ENCODE data around the gene CCL20.

The CCL20 gene

DNA sequence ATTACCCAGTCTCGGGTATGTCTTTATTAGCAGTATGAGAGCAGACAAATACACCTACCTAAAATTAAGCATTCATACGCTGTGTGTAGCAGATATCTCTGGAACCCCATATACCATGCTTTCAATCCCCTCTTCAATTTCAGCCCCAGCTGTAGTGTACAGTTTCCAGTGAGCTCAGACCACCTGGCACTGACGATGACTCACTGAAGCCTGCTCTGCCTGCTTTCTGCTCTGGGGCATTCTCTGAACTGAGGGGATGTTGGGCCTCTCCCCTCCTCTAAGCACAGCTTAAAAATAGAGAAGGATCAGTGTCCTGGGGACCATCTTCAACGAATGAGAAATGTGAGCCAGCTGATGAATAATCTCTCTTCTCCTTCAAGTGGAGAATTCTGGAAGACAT lies 8.7 kb upstream of the CCL20 start:
- no peak for FAIRE-seq

DNA sequence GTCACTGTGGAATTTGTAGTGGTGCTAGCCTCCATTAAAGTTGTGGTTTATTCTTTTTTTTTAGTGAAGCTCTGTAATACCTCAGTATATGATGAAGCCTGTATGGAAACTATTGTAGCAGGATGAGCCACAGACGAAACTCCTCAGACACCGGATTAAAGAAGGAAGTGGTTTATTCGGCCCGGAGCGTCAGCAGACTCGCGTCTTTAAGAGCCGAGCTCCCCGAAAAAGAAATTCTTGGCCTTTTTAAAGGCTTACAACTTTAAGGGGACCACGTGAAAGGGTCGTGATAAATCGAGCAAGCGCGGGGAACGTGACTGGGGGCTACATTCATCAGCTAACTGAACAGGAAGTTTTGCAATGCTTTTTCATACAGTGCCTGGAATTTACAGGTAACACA lies 8.1 kb upstream of the CCL20 start:
- no peak for FAIRE-seq

DNA sequence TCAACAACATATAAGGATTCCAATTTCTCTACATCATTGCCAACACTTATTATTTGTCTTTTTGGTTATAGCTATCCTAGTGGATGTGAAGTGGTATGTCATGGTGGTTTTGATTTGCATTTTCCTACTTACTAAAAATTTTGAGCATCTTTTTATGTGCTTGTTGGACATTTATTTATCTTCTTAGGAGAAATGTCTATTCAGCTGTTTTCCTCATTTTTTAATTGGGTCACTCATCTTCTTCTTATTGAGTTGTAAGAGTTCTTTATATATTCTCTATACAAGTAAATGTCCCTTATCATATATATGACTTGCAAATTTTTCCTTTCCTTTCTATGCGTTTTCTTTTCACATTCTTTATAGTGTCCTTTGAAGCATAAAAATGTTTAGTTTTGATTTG lies 4.7 kb upstream of the CCL20 start:
- no peak for FAIRE-seq

DNA sequence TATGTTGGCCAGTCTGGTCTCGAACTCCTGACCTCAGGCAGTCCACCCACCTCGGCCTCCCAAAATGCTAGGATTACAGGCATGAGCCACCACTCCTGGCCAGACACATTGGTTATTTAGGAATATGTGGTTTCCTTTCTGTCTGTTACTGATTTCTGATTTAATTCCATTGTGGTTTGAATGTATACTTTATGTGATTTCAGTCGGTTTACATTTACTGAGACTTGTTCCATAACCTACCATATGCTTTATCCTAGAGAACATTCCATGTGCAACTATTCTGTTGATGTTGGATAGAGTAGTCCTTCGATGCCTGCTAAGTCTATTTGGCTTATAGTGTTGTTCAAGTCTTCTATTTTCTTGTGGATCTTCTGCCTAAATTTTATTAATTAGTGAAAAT lies 1.6 kb upstream of the CCL20 start:
- FAIRE-seq: no peak

DNA sequence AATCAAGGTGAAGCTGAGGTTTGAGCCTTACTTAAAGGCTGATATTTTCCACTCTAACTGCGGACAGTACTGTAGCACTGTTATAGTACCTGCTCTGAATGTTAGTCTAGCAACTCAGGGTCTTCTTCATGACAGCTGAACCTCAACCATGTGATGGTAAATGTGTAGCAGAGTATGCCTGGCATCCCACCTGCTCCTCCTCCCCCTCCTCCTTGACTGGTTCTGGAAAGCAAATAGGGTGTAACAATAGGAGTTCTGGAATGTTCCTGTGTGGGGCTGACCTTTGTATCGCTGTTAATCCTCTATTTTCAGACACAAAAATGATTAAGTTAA lies 447 bp upstream of the CCL20 start:
- no peak for FAIRE-seq

DNA sequence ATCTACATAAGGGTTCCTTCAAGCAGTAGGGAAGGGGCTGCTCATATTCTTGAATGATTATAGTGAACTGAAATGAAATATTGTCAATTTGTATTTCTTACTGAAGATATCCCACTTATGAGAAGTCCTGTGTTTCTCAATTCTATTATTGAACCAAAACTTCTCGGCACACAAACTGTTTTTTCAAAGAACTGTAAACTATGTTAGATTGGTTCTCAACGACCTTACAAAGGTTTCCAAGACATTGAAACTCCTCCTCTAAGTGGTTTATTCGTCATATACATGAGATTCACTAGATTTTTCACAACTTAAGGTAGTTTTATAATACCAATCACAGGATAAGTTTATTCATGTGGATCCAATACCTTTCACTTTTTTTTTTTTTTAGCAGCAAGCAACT lies 1.4 kb downstream of the CCL20 start:
- no peak for FAIRE-seq

DNA sequence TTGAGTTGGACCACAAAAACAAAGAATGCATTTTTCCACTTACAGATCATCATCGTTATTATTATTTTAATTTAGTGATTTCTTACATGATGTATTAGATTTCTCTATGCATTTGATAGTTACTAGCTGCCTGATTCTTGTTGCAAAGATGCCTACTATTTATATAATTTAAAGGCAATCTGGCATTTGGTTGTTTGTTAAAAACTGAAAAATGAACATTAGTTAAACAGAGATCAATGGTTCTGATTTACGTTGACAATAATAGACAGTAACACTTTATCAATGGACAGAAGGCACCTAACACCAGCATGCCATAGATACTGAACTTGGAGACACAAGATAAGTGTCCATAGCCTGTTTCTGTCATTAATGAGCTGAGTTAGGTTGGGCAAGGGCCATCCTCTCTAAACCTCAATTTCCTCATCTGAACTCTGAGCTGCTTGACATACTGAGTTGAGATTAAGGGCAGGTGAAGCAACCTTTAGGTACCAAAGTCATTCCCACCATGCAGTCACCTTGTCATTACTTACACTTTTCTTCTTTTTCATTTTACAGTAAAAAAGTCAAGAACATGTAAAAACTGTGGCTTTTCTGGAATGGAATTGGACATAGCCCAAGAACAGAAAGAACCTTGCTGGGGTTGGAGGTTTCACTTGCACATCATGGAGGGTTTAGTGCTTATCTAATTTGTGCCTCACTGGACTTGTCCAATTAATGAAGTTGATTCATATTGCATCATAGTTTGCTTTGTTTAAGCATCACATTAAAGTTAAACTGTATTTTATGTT lies 3.1 kb downstream of the CCL20 start:
- FAIRE-seq: no peak

DNA sequence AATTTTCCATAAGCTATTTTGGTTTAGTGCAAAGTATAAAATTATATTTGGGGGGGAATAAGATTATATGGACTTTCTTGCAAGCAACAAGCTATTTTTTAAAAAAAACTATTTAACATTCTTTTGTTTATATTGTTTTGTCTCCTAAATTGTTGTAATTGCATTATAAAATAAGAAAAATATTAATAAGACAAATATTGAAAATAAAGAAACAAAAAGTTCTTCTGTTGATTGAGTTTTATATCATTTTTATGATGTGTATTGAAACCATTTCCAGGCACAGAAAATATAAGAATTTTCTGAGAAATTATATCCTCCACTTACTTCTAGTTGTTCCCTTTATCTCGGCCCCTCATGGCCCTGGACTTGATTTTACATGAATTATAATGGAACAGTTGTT lies 3.7 kb downstream of the CCL20 start:
- no peak for FAIRE-seq

DNA sequence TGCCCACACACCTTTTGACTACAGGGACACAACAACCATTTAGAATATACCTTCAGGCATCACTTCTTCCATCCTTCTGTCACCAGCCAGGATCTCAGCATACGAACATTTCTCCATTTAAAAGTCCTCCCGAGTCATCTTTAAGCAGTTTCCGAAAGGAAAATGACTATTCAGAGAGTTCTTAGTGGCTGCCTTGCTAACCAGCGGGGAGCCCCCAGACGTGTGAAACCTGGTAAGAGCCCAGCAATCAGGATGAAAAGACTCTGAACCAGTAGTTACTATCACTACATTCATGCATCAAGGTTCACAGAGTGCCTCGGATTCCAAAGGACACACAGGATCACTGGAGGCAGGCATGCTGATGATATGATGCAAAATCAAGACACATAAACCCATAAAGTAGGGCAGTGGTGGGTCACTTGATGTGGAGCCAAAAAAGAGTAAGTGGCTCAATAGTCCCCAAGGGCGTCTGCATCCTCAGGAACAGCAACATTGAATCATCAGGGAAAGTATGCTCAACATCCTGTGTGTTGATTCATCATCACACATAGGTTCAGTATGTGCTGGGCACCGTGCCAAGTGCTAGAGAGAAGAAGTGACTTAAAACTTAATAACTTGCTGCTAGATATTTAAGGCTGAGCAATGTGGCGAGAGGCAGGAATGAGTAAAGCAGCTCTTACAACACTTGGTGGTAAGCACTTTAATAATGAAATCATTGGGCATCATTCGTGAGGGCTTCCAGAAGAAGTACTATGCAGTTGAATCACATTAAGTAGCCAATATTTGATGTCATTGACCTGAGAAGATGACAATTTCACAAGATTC lies 4.4 kb downstream of the CCL20 start:
- no peak for FAIRE-seq

DNA sequence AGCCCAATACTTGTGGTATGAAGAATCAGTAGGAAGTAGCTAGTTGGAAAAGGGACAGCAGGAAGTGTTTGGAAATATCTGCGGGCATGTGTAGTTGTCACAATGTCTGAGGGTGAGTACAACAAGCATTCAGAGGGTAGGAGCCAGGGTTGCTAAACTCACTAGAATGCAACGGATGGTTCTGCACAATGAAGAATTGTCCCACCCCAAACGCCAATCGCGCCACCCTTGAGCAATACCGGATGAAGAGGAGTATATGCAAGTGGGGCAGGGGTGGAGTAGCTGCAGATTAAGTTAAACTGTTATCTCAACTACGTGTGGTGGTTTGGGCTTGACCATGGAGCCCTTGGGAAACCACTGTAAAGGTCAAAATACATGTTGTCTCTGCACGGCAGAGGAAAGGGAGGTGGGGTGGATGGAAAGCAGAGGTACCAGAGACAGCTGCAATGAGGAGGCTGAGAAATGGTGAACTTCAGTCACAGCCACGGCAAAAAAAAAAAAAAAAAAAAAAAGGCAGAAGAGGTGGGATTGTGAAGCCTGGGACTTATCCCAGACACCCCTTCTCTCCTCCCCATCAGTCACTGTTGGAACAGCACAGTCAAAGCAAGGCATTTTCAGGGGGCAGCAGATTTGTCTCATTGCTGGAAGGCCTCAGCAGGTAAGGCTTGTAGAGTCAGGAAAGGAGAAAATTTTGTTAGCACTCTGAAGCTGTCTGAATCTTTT lies 5.2 kb downstream of the CCL20 start:
- no peak for FAIRE-seq

DNA sequence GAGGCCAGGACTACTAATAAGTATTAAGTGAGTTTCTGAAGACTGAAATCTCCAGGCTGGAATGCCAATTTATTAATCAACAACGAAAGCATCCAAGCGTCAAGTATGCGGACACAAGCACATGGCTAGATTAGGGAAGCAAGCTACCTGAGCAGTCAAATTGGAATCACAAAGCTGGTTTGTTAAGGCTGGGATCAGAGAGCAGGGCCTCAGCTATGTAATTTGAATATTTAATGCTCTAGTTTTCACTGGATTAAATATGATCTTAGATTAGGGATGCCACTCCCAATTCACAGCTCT lies 5.7 kb downstream of the CCL20 start:
- FAIRE-seq: no peak

DNA sequence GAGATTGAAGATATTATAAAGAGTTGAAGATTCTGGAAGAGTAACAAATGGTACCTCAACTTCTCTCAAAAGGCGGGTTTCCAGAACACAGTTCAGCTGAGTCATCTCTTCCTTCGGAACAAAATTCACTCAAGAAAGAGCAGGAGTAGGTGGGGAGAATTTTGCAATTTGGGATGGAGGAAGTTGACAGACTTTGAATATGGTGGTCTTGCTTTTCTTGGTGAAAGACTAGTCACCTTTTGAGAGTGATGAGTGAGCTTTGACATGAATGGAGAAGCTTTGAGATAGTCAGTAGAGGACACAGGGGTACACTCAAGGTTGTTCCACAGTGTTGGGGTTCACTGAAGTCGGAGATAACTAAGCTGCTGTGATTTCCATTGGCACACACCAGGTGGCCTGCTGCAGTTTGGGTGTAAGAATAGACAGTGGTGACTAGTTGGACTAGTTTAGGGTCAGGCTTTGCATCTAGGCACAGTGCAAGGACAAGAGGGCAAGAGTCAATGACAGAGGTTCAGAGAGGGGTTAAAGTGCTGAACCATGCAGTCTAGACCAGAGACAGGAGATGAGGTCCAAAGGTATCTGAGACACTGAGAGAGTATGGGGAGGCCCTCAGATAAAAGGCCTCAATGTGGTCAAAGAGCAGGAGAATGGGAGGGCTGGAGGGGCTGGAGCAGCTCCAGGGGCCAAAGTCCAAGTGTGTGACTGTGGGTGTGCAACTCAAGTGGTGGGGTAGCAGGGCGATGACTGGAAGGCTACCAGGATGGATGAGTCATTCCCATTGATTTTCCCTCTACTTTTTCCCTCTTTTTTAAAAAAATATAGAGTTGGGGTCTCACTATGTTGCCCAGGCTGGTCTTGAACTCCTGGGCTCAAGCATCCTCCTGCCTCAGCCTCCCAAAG lies 7.7 kb downstream of the CCL20 start:
- no peak for FAIRE-seq

DNA sequence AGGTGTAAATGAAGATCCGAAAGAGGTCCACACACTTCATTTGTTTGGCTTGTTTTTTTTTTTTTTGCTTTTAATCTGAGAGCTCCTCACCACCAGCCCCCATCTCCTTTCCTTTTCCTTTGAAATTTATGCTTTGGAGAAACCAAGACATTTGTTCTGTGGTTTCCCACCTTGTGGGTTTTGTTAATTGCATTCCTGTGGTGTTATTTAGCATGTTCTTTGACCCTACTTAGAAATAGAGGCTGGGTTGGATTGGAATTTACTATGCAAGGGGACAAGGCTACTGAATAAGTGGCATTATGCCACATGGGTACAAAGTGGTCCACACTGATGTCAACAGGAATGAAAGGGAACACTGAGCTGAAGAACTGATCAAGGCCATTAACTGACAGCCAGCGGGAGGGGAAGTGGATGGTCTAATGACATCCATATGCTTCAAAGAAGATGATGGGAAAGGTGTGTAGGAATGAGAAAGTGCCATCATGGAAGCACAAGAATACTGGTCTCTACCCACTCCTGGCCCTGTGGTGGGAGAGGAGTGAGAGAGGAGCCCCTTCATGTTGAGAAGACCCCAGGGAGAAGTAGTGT lies 8.9 kb downstream of the CCL20 start:
- no peak for FAIRE-seq

DNA sequence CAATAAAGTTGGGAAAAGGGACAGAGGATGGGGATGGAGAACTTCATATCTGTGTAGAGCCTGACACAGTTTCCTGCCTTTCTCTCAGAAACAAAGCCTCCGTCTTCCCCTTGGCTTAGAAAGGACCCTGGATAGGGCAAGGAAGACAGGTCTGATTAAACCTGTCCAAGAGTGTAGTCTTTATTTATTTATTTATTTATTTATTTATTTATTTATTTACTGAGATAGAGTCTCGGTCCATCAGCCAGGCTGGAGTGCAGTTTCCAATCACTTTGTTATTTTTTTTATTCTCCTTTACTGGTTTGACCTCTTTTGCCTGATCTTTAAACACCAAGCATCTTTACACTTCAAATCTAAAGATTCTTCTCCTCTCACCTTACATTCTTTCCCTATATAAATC lies 10.3 kb downstream of the CCL20 start:
- FAIRE-seq: no peak

DNA sequence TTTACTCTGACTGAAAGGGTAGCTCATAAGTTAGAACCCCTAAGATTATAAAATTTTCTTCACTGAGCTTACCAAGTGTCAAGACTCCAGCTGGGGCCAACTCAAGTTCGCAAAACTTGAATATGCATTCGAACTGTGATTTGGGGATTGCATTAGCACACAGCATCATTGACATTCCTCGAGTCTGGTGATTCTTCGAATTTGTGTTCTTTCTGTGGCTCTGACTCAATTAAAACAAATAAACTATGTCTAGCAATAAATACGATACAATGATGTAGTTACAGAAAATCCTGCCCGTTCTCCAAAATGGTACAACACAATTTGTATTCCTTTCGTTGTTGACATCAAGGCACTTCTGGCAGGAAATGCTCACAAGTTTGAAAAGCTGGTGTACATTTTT lies 11.1 kb downstream of the CCL20 start:
- no peak for FAIRE-seq

DNA sequence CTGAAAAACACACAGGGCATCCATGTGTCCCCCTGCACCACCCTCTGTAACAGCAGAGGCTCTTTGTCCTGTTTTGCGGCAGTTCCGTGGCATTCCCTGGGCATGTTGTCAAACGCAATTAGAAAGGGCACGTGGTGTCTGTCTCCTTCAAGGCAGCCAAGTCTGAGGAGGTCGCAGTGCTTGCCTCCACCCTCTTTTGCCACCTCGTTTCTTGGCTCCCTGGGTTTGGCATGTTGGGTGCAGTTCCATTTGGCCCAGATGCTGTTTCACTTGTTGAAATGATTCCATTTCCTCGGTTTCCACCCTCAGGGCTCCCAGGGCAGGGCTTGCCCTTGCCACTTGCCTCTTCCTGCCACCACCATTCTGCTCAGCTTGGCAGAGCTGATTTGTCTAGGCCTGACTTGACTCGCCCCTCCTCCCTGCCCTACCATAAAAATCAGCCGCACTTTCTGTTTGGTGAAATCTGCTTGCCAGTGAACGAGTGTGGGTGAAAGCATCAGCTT lies 12.4 kb downstream of the CCL20 start:
- no peak for FAIRE-seq

DNA sequence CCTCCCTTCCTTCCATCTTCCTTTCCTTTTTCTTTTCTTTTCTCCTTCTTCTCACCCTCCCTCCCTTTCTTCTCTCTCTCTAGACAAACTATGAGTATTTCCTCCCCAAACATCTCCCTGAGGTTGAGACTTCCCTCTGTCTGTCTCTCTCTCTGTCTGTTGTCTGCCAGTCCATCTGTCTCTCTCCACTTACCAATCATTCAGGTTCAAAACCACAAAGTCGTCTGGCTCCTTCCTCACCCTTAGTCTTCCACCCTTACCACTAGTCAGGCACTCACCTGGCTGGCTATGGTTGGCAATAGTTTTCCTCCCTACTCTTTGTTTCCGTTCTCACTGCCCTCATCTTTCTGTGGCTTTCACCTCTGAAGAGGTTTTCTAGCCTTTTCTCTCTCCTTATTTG lies 12.9 kb downstream of the CCL20 start:
- no peak for FAIRE-seq

DNA sequence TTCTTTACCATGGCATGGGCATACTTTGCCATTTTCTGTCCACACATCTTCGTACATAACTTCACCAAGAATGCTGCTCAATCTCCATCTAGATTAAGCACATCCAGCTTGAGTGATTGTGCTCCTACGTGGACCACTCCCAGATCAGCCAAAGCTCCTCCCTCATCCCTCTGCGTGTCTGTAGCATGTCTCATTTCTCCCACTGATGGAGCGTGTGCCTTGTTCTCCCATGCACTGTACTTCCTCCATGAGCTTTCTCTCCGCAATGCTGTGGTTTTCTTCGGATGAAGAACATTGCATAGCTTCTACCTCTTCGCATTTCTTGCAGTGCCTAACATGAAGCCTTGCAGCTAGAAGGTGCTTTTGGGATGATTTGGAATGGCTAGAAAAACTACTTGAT lies 13.5 kb downstream of the CCL20 start:
- no peak for FAIRE-seq

DNA sequence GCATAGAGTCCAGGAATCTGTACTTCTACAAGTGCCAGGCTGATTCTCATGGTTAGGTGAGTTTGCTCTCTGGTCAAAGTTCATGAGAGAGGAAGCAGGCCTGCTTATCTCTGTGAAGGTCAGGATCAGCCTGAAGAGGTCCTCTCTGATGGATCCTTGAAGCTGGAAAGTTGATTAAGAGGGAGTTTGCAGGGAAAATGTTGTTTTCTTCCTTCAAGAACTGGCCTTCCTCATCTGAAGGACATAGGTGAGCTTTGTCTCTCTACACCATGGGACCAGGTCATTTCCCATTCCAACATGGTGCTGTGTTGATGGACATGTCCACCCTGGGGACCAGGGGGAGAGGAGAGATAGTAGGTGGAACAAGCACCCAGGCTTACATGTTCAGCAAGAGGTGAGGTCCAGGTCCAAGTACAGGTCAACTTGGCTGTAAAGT lies 14.9 kb downstream of the CCL20 start:
- no peak for FAIRE-seq

DNA sequence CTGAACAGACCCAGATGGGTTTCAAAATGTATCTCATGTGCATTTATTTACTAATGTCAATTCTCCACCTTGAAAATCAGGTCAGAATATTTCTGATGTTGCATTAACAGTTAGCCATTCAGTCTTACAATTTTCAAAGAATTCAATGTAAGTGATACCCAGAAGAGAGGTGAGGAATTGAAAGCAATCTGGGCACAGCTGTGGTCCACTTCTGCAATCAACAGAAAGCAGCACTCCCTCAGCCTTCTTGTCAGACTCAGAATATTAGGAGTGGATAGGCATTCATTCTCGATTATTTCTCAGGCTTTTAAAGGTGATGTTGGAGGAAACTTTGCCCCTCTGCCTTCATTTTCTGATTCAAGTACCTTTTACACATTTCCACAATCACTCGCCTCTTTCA lies 15.7 kb downstream of the CCL20 start:
- no peak for FAIRE-seq

DNA sequence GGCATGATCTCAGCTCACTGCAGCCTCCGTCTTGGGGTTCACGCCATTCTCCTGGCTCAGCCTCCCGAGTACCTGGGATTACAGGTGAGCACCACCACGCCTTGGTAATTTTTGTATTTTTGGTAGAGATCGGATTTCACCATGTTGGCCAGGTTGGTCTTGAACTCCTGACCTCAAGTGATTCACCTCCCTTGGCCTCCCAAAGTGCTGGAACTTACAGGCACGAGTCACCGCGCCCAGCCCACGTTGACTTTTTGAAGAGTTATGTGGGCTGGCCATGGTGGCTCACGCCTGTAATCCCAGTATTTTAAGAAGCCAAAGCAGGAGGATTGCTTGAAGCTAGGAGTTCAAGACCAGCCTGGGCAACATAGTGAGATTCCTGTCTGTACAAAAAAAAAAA lies 20.8 kb downstream of the CCL20 start:
- FAIRE-seq: no peak

DNA sequence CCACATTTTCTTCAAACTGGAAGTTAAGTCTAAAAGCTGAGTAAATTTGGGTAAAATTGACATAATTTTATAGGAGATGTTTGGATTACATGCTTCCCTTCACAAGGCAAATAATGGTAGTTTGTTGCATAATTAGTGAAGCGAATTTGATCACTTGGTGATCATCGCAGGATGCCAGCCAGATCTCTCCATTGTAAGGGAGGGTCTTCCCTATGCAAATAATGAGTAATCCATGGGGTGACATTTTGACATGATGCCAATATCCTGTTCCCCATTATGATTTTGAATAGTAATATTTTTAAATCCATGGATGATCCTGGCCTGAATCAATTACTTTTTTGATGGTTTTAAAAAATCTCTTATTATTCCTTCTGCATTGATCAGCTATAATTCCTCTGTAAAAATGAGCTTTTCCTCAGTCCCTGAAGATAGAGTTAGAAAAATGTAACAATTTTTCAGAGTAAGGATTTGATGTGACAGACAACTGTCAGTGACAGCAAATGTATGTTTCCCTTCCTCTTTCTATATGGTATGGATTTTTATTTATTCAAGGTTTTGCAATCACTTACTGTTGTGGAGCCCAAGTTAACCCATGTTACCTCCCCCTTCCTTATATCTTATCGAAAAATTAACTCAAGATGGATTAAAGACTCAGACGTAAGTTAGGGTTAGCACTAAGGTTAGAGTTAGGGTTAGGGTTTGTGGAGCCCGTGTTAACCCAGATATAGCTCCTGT lies 21.4 kb downstream of the CCL20 start:
- no peak for FAIRE-seq
